H9 (cell line): ENCODE results near the gene DHODH. TPM values are rescaled to one million over a fixed set of nuclear protein-coding genes. Genes with fewer than 3 reads are reported as not detected.

Source experiments
- DNase-seq: peaks from one replicate; pipeline ENCODE4 v3.0.0-alpha.2; 2017
- H2AFZ ChIP-seq: one replicate; pipeline ENCODE4 v1.6.1; 2013; ENCODE audit warnings: mild to moderate bottlenecking, low read length, control low read depth, moderate library complexity
- H2AK5ac ChIP-seq: 2 replicates; pipeline ENCODE4 v1.6.1; 2013; ENCODE audit warnings: low read length, control low read depth, mixed read lengths; ENCODE audit not compliant: insufficient read length
- H2BK120ac ChIP-seq: one replicate; pipeline ENCODE4 v1.6.1; 2013; ENCODE audit warnings: low read depth, mild to moderate bottlenecking, low read length, control low read depth, inconsistent platforms; ENCODE audit not compliant: poor library complexity, severe bottlenecking
- H2BK12ac ChIP-seq: 2 replicates; pipeline ENCODE4 v1.6.1; 2013; ENCODE audit warnings: low read length, control low read depth, mixed read lengths, low read depth; ENCODE audit not compliant: insufficient read length
- H2BK15ac ChIP-seq: 2 replicates; pipeline ENCODE4 v1.6.1; 2013; ENCODE audit warnings: low read depth, low read length, control low read depth
- H2BK20ac ChIP-seq: one replicate; pipeline ENCODE4 v1.6.1; 2013; ENCODE audit warnings: low read depth, mild to moderate bottlenecking, low read length, control low read depth, inconsistent platforms; ENCODE audit not compliant: poor library complexity, severe bottlenecking
- H2BK5ac ChIP-seq: 2 replicates; pipeline ENCODE4 v1.6.1; 2013; ENCODE audit warnings: low read length, control low read depth, mixed read lengths; ENCODE audit not compliant: insufficient read length
- H3K14ac ChIP-seq: 2 replicates; pipeline ENCODE4 v1.6.1; 2013; ENCODE audit warnings: low read length, control low read depth; ENCODE audit not compliant: insufficient read depth
- H3K18ac ChIP-seq: 2 replicates; pipeline ENCODE4 v1.6.1; 2013; ENCODE audit warnings: low read depth, mild to moderate bottlenecking, mixed read lengths, low read length, control low read depth; ENCODE audit not compliant: insufficient read length
- H3K23ac ChIP-seq: 2 replicates; pipeline ENCODE4 v1.6.1; 2013; ENCODE audit warnings: low read length, control low read depth, mixed read lengths, low read depth; ENCODE audit not compliant: insufficient read length
- H3K23me2 ChIP-seq: 2 replicates; pipeline ENCODE4 v1.6.1; 2013; ENCODE audit warnings: low read depth, mild to moderate bottlenecking, mixed read lengths, low read length, control low read depth; ENCODE audit not compliant: insufficient read length, poor library complexity, severe bottlenecking
- H3K27ac ChIP-seq: 2 replicates; pipeline ENCODE4 v1.5.1; 2013; ENCODE audit warnings: low read length, control low read depth, mixed read lengths, low read depth; ENCODE audit not compliant: insufficient read length
- H3K27me3 ChIP-seq: 2 replicates; pipeline ENCODE4 v1.6.1; 2013; ENCODE audit warnings: low read length, control low read depth, inconsistent platforms; ENCODE audit not compliant: insufficient read depth
- H3K4ac ChIP-seq: 2 replicates; pipeline ENCODE4 v1.6.1; 2013; ENCODE audit warnings: low read depth, mild to moderate bottlenecking, control low read depth, inconsistent platforms, low read length, moderate library complexity
- H3K4me1 ChIP-seq: 2 replicates; pipeline ENCODE4 v1.6.1; 2013; ENCODE audit warnings: low read length, control low read depth, inconsistent platforms; ENCODE audit not compliant: insufficient read depth
- H3K4me2 ChIP-seq: 2 replicates; pipeline ENCODE4 v1.6.1; 2013; ENCODE audit warnings: low read length, control low read depth, mixed read lengths; ENCODE audit not compliant: insufficient read length, insufficient read depth
- H3K56ac ChIP-seq: 2 replicates; pipeline ENCODE4 v1.6.1; 2013; ENCODE audit warnings: low read depth, mild to moderate bottlenecking, mixed read lengths, low read length, control low read depth; ENCODE audit not compliant: insufficient read length
- H3K79me1 ChIP-seq: 2 replicates; pipeline ENCODE4 v1.6.1; 2013; ENCODE audit warnings: low read depth, mild to moderate bottlenecking, moderate library complexity, low read length, control low read depth, inconsistent platforms; ENCODE audit not compliant: insufficient read depth, poor library complexity, severe bottlenecking
- H3K79me2 ChIP-seq: 2 replicates; pipeline ENCODE4 v1.6.1; 2013; ENCODE audit warnings: low read length, control low read depth, inconsistent platforms; ENCODE audit not compliant: insufficient read depth
- H3K9ac ChIP-seq: 2 replicates; pipeline ENCODE4 v1.6.1; 2013; ENCODE audit warnings: low read length, control low read depth, mixed read lengths; ENCODE audit not compliant: insufficient read length; ENCODE audit errors: extremely low read depth
- H3K9me3 ChIP-seq: one replicate; pipeline ENCODE4 v1.6.1; 2013; ENCODE audit warnings: low read depth, low read length, inconsistent platforms; ENCODE audit not compliant: control insufficient read depth
- H3T11ph ChIP-seq: one replicate; pipeline ENCODE4 v1.6.1; 2013; ENCODE audit warnings: mild to moderate bottlenecking, low read length, control low read depth, inconsistent platforms
- H4K20me1 ChIP-seq: one replicate; pipeline ENCODE4 v1.6.1; 2013; ENCODE audit not compliant: control insufficient read depth, insufficient read length, insufficient read depth
- H4K5ac ChIP-seq: 2 replicates; pipeline ENCODE4 v1.6.1; 2013; ENCODE audit warnings: low read depth, mild to moderate bottlenecking, mixed read lengths, low read length, control low read depth; ENCODE audit not compliant: insufficient read length
- H4K8ac ChIP-seq: replicated peaks from 2 replicates; pipeline ENCODE4 v1.6.1; 2013; ENCODE audit warnings: low read length, control low read depth, mixed read lengths, low read depth; ENCODE audit not compliant: insufficient read length
- H4K91ac ChIP-seq: 2 replicates; pipeline ENCODE4 v1.6.1; 2013; ENCODE audit warnings: low read depth, mild to moderate bottlenecking, moderate library complexity, mixed read lengths, low read length, control low read depth; ENCODE audit not compliant: insufficient read length
- H3K27ac Mint-ChIP-seq, 3 experiments: 2 replicates in 2 of 3; 3 replicates in 1 of 3; pipeline ENCODE4 v1.8.0; 2020 to 2021; ENCODE audit warnings: mixed read lengths in 3 of 3, mild to moderate bottlenecking in 1 of 3, moderate library complexity in 1 of 3
- H3K27me3 Mint-ChIP-seq: 2 replicates; pipeline ENCODE4 v1.8.0; 2021; ENCODE audit warnings: low read depth, mild to moderate bottlenecking, moderate library complexity, mixed read lengths
- H3K36me3 Mint-ChIP-seq, 3 experiments: 2 replicates in 2 of 3; 3 replicates in 1 of 3; pipeline ENCODE4 v1.8.0; 2020 to 2021; ENCODE audit warnings: low read depth in 3 of 3, mixed read lengths in 3 of 3; ENCODE audit not compliant: insufficient read depth in 1 of 3
- H3K4me1 Mint-ChIP-seq, 2 experiments: 2 replicates each; pipeline ENCODE4 v1.8.0; 2020; ENCODE audit warnings: mixed read lengths in 2 of 2
- H3K4me3 Mint-ChIP-seq, 2 experiments: 2 replicates in 1 of 2; 3 replicates in 1 of 2; pipeline ENCODE4 v1.8.0; 2020 to 2021; ENCODE audit warnings: mild to moderate bottlenecking in 2 of 2, mixed read lengths in 2 of 2, moderate library complexity in 1 of 2
- H3K9me3 Mint-ChIP-seq, 2 experiments: 2 replicates in 1 of 2; 3 replicates in 1 of 2; pipeline ENCODE4 v1.8.0; 2020; ENCODE audit warnings: mild to moderate bottlenecking in 2 of 2, mixed read lengths in 2 of 2, moderate library complexity in 1 of 2
- CTCF ChIP-seq: fragments of 200-600 bp; sonication (generic); conservative IDR thresholded peaks from 3 replicates; pipeline ENCODE4 v1.8.0; 2021; ENCODE audit warnings: antibody characterized with exemption, mild to moderate bottlenecking
- WGBS: extraction: QIAGEN DNeasy Blood & Tissue Kit; methylation state at CpG from one replicate; pipeline ENCODE4 v1.1.7; 2013; ENCODE audit warnings: missing lambda C conversion rate, low lambda C conversion rate, mixed read lengths; ENCODE audit not compliant: insufficient read length; ENCODE audit errors: extremely low coverage; 5-methylcytosine and 5-hydroxymethylcytosine counted together
- total RNA-seq: library from RNA; stranded (reverse); gene quantifications from 2 replicates; pipeline ENCODE4 v1.2.1, GENCODE V29; 2021

DHODH gene
- total RNA-seq, 1 experiment from 2014 or later: 16.4 TPM

GRCh38 chr16:72036098-72036497, 27.6 kb downstream of the DHODH start:
- H3K27ac ChIP-seq: no peak overlapping the region
- no peaks in the 10 kb centered on the region for H3K27me3 Mint-ChIP-seq
- no peak overlapping the region for H3T11ph ChIP-seq
- H4K8ac ChIP-seq: no peak overlapping the region
- H4K91ac ChIP-seq: no peak overlapping the region
- H3K14ac ChIP-seq: no peak overlapping the region
- H2BK5ac ChIP-seq: no peak overlapping the region
- no CpG with 5 or more reads among the region's 5 CpGs for WGBS
- H2BK20ac ChIP-seq: no peak overlapping the region
- DNase-seq: no peak
- peaks cover 11 to 16% of the 10 kb centered on the region in 2 experiments for H3K4me1 Mint-ChIP-seq
- H3K4me3 Mint-ChIP-seq: no peak overlapping the region
- H3K9me3 Mint-ChIP-seq: no peaks in the 10 kb centered on the region; a peak in 1 of 5 replicates
- H2BK12ac ChIP-seq: no peak overlapping the region
- no peaks in the 10 kb centered on the region for H3K79me1 ChIP-seq
- H3K4me1 ChIP-seq: no peaks in the 10 kb centered on the region
- no peaks in the 10 kb centered on the region; the same call in 1 of the 2 replicates for H3K79me2 ChIP-seq
- peak overlapping the region in 2 of 3 experiments; percentile 3 to 76; a peak in 2 of 7 replicates for H3K27ac Mint-ChIP-seq
- no peak overlapping the region for H2BK120ac ChIP-seq
- no peak overlapping the region for H2AFZ ChIP-seq
- no peak overlapping the region for H3K9ac ChIP-seq
- H3K23me2 ChIP-seq: no peaks in the 10 kb centered on the region
- H4K20me1 ChIP-seq: no peaks in the 10 kb centered on the region
- H3K9me3 ChIP-seq: no peaks in the 10 kb centered on the region
- H2AK5ac ChIP-seq: no peak overlapping the region
- H3K23ac ChIP-seq: no peak overlapping the region
- no peaks in the 10 kb centered on the region for H3K27me3 ChIP-seq
- no peaks in the 10 kb centered on the region; a peak in 1 of 7 replicates for H3K36me3 Mint-ChIP-seq
- no peak overlapping the region for H2BK15ac ChIP-seq
- no peak overlapping the region for H3K4ac ChIP-seq
- H4K5ac ChIP-seq: no peak overlapping the region
- H3K56ac ChIP-seq: no peak overlapping the region
- no peak overlapping the region for H3K4me2 ChIP-seq
- no peak overlapping the region for H3K18ac ChIP-seq
- no peak for TF ChIP-seq CTCF
